ENCODE results near the gene RPL23. TPM values are rescaled to one million over a fixed set of nuclear protein-coding genes. Genes with fewer than 3 reads are reported as not detected.
A peak's percentile ranks its signal among the peaks of the same experiment; 100 is the strongest.

RPL23 gene
- total and polyA plus RNA-seq, 11 donors = 698 to 2,300 (median 864) TPM

DNA sequence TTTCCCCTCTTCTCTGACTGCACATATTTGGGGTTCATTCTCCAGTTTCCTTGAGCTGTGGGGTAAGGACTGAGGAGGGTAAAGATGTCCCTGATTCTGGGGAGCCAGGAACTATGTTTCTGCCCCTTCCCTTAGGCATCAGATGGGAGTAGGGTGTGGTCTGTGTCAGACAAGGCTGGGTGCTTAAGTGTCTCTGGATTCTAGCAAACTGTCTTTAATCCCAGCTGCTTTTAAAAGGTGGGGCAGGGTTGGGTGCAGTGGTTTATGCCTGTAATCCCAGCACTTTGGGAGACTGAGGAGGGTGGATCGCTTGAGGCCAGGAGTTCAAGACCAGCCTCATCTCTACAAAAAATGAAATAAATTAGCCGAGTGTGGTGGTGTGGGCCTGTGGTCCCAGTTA, 29.3 kb upstream of the RPL23 start:
- no peak for ATAC-seq
- Histone ChIP-seq H3K27me3 (no peaks in the 10 kb centered on the region), H3K4me1 (peaks cover 15 to 93% (median 86%) of the 10 kb centered on the region in 12 donors), H3K36me3 (peaks cover 0 to 79% (median 37%) of the 10 kb centered on the region in 9 donors), H3K9me3 (no peaks in the 10 kb centered on the region), H3K4me3 (no peak overlapping the region), H3K27ac (peak overlapping the region; percentile 21 to 87 (median 68))
- WGBS, 4 donors = 83 to 98% (median 90%) methylated on average over 2 of the region's 2 CpGs
- DNase-seq = no peak
- no peak for TF ChIP-seq POLR2A (IDR thresholded peaks at IDR 0.05)
- TF ChIP-seq, protein P1, sequence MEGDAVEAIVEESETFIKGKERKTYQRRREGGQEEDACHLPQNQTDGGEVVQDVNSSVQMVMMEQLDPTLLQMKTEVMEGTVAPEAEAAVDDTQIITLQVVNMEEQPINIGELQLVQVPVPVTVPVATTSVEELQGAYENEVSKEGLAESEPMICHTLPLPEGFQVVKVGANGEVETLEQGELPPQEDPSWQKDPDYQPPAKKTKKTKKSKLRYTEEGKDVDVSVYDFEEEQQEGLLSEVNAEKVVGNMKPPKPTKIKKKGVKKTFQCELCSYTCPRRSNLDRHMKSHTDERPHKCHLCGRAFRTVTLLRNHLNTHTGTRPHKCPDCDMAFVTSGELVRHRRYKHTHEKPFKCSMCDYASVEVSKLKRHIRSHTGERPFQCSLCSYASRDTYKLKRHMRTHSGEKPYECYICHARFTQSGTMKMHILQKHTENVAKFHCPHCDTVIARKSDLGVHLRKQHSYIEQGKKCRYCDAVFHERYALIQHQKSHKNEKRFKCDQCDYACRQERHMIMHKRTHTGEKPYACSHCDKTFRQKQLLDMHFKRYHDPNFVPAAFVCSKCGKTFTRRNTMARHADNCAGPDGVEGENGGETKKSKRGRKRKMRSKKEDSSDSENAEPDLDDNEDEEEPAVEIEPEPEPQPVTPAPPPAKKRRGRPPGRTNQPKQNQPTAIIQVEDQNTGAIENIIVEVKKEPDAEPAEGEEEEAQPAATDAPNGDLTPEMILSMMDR (IDR thresholded peaks at IDR 0.05) = no peak
- intact Hi-C loops (cut with DNase I) = loop anchor here in 1 of 10 donors (5.0 kb wide), 1 partner anchor 39 kb away; no protein-coding TSS in a partner anchor

GRCh38 chr17:38881600-38882191, 28.2 kb upstream of the RPL23 start:
- Histone ChIP-seq H3K9me3 (no peaks in the 10 kb centered on the region), H3K4me1 (peaks cover 15 to 99% (median 85%) of the 10 kb centered on the region in 12 donors), H3K4me3 (peak overlapping the region in 1 of 12 donors; percentile 23), H3K27me3 (no peaks in the 10 kb centered on the region), H3K27ac (peak overlapping the region; percentile 15 to 87 (median 63)), H3K36me3 (peaks cover 0 to 78% (median 28%) of the 10 kb centered on the region in 9 donors)
- peak in 3 of 4 donors; percentile 46 to 58 (median 49) for ATAC-seq
- peak; percentile 69 to 83 (median 79) for DNase-seq
- WGBS, 4 donors = 23 to 37% (median 31%) methylated on average over 8 of the region's 8 CpGs
- intact Hi-C loops (cut with DNase I) = loop anchor here in 2 of 10 donors (2.0 to 5.0 kb wide), 2 partner anchors 13 to 41 kb away; no protein-coding TSS in a partner anchor
- no peak for TF ChIP-seq POLR2A (IDR thresholded peaks at IDR 0.05)
- TF ChIP-seq, protein P1 (IDR thresholded peaks at IDR 0.05) = no peak

DNA sequence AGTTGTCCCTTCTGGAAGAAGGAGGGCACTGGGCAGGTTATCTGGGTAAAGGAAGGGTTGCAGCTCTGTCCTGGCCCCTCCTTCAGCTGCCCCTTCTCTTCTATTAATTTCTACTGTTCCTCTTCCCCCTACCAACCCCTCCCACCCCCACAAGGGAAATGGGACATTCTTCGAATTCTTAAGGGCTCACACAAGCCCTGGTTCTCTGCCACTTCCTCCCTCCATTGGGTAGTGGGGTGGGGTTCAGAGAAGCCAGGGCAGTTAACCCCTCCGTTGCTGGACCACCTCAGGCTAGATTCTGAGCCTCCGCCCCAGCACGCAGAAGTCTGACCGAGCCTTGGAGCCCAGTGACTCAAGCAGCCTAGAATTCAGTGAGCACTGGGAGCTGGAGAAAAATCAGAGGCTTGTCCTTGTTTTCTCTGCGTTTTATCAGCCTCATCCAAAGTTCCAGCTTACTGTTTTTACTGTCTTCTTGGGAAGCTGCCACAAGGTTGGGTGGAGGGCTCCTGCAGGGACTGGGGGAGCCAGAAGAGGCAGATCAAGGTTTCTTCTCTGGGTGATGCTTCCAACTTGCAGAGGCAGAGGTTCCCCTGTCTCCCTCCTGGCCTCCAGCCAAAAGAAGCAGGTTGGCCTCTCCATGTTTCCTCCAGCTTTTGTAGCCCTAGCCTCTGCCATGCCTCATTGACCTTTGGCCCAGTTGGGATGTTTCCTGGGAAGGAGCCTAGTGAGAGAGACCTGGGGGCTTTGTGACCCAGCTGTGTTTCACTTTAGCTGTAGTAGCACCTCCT, 26.6 kb upstream of the RPL23 start:
- H3K27ac ChIP-seq = peak overlapping the region; percentile 34 to 87 (median 63)
- H3K9me3 ChIP-seq = no peaks in the 10 kb centered on the region
- no peak for TF ChIP-seq POLR2A (IDR thresholded peaks at IDR 0.05)
- TF ChIP-seq, protein P1 (IDR thresholded peaks at IDR 0.05) = no peak
- H3K27me3 ChIP-seq = no peaks in the 10 kb centered on the region
- H3K36me3 ChIP-seq = peaks cover 0 to 65% (median 28%) of the 10 kb centered on the region in 9 donors
- intact Hi-C loops (cut with DNase I) = loop anchor here in 4 of 10 donors (2.0 to 10.0 kb wide), 4 partner anchors 15 to 275 kb away; partner anchors contain the start of genes PLXDC1 (in 2 of the 4) and FBXO47 (in 1 of the 4)
- WGBS, 4 donors = 22 to 25% (median 25%) methylated on average over 6 of the region's 6 CpGs
- peak; percentile 16 to 52 (median 50) for ATAC-seq
- peak overlapping the region in 7 of 12 donors; percentile 4 to 24 (median 21) for H3K4me3 ChIP-seq
- H3K4me1 ChIP-seq = peaks cover 8 to 99% (median 81%) of the 10 kb centered on the region in 12 donors
- peak in 3 of 5 donors; percentile 56 to 65 (median 63) for DNase-seq
